Measurements from ENCODE around the gene XAF1.

Gene XAF1, protein sequence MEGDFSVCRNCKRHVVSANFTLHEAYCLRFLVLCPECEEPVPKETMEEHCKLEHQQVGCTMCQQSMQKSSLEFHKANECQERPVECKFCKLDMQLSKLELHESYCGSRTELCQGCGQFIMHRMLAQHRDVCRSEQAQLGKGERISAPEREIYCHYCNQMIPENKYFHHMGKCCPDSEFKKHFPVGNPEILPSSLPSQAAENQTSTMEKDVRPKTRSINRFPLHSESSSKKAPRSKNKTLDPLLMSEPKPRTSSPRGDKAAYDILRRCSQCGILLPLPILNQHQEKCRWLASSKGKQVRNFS

DNA sequence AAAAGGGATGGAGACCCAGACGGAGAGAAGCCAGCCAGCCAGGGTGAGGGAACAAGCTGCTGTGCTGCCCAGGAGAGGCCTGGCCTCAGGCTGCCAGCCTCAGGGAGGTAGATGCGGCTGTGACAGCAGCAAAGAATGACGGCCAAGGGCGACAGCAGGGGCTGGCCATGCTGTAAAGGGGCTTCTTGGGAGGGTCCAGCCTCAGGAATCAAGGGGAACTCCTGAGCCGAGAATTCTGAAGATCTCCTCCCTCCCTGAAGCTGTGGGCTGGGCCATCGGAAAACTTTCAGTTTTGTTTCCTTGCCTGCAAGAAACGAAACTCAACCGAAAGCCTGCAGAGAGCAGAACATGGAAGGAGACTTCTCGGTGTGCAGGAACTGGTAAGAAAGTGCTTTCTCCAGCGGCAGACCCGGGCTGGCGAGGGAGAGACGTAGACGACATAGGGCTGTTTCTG lies at the start of gene XAF1:
Gene XAF1 (plus strand): TSS at position 316 of the 454 bp plus-strand sequence. CDS start 33 bp downstream, at position 349.
- TF ChIP-seq, protein P1, sequence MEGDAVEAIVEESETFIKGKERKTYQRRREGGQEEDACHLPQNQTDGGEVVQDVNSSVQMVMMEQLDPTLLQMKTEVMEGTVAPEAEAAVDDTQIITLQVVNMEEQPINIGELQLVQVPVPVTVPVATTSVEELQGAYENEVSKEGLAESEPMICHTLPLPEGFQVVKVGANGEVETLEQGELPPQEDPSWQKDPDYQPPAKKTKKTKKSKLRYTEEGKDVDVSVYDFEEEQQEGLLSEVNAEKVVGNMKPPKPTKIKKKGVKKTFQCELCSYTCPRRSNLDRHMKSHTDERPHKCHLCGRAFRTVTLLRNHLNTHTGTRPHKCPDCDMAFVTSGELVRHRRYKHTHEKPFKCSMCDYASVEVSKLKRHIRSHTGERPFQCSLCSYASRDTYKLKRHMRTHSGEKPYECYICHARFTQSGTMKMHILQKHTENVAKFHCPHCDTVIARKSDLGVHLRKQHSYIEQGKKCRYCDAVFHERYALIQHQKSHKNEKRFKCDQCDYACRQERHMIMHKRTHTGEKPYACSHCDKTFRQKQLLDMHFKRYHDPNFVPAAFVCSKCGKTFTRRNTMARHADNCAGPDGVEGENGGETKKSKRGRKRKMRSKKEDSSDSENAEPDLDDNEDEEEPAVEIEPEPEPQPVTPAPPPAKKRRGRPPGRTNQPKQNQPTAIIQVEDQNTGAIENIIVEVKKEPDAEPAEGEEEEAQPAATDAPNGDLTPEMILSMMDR (IDR thresholded peaks at IDR 0.05; ENCODE audit: borderline replicate concordance, insufficient read depth, low read depth, low read length), result no peak
- peak within 1 kb of the TSS; percentile 62 for H3K4me3 ChIP-seq (ENCODE audit: low read depth, low read length)

- TF ChIP-seq, protein P1 (IDR thresholded peaks at IDR 0.05; ENCODE audit: borderline replicate concordance, insufficient read depth, low read depth, low read length), result no peak
- no peak overlapping the region for H3K4me3 ChIP-seq (ENCODE audit: low read depth, low read length)
Observed at GRCh38 chr17:6706499-6706898, 49.3 kb upstream of the XAF1 start.

- TF ChIP-seq, protein P1 (IDR thresholded peaks at IDR 0.05; ENCODE audit: borderline replicate concordance, insufficient read depth, low read depth, low read length), result no peak
- H3K4me3 ChIP-seq (ENCODE audit: low read depth, low read length), result no peak overlapping the region
Observed at GRCh38 chr17:6706996-6707395, 48.9 kb upstream of the XAF1 start.

DNA sequence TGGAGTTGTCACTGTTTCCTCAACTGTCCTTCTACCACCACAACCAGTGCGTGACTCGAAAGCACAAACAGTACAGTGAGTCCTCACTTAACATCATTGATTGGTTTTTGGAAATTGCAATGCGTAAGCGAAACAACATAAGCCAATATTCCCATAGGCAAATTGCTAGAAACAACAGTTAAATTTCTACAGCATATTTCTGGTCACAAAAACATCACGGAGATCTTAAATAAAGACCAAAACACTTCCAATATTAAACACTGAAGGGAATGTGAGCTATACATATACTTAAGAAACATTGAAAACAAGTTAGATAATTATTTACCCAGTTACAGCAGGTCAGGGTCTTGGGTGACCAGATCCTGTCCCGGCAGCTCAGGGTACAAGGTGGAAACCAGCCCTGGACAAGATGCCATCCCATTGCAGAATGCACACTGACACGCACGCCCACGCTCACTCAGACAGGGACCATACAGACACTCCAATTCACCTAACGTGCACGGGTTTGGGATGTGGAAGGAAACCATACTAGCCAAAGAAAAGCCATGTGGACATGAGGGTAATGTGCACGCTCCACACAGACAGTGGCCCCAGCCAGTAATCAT lies 47.4 kb upstream of the XAF1 start:
- TF ChIP-seq, protein P1 (IDR thresholded peaks at IDR 0.05; ENCODE audit: borderline replicate concordance, insufficient read depth, low read depth, low read length), result no peak
- no peak overlapping the region for H3K4me3 ChIP-seq (ENCODE audit: low read depth, low read length)

DNA sequence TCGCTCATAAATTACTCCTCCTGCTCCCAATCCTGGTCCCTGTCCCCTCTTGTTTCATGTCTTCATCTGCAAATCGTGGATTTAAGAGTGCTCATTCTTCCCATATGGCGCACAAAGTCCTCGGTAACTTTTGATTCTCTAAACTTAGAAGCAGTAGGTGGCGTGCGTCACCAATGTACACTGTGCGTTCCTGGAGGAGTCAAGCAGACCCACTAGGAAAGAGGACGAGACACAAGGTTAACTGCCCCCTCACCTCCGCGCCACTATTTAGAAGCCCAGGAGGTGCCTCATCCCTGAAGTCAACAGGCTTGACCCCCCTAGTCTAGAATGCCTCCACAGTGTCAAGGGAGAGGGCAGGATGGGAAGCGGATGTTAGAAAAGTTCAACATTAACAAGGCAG lies 45.5 kb upstream of the XAF1 start:
- TF ChIP-seq, protein P1 (IDR thresholded peaks at IDR 0.05; ENCODE audit: borderline replicate concordance, insufficient read depth, low read depth, low read length), result no peak
- H3K4me3 ChIP-seq (ENCODE audit: low read depth, low read length), result no peak overlapping the region

- H3K4me3 ChIP-seq (ENCODE audit: low read depth, low read length), result no peak overlapping the region
- TF ChIP-seq, protein P1 (IDR thresholded peaks at IDR 0.05; ENCODE audit: borderline replicate concordance, insufficient read depth, low read depth, low read length), result no peak
Observed at GRCh38 chr17:6711081-6711674, 44.7 kb upstream of the XAF1 start.

Data from GM12875 (cell line).